KOPT-K1 (cell line): Measurements from ENCODE around the gene PRMT7.

ENCODE experiments used
- H3K27ac ChIP-seq: fragments of 200-600 bp; sonication (generic); 2 replicates; pipeline ENCODE4 v1.5.1; 2016; ENCODE audit warnings: antibody characterized with exemption, mild to moderate bottlenecking, low read depth, low read length; ENCODE audit not compliant: poor library complexity, severe bottlenecking
- H3K36me3 ChIP-seq: fragments of 200-600 bp; sonication (generic); 2 replicates; pipeline ENCODE4 v1.5.1; 2017; ENCODE audit warnings: antibody characterized with exemption, mild to moderate bottlenecking, low read length, moderate library complexity; ENCODE audit not compliant: insufficient read depth
- H3K9me3 ChIP-seq: fragments of 200-600 bp; sonication (generic); 2 replicates; pipeline ENCODE4 v1.5.1; 2017; ENCODE audit warnings: antibody characterized with exemption, low read length, mild to moderate bottlenecking; ENCODE audit not compliant: insufficient read depth, poor library complexity, severe bottlenecking

Gene PRMT7

GRCh38 chr16:68357923-68358322 is 47.1 kb downstream of the PRMT7 start:
- H3K27ac ChIP-seq, result no peak overlapping the region
- no peaks in the 10 kb centered on the region for H3K9me3 ChIP-seq
- H3K36me3 ChIP-seq, result peaks cover 70% of the 10 kb centered on the region

- no peak overlapping the region for H3K27ac ChIP-seq
- H3K36me3 ChIP-seq, result peaks cover 59% of the 10 kb centered on the region
Observed at GRCh38 chr16:68358951-68359350, 48.1 kb downstream of the PRMT7 start.

GRCh38 chr16:68359398-68360191 is 48.8 kb downstream of the PRMT7 start:
- peaks cover 53% of the 10 kb centered on the region for H3K36me3 ChIP-seq
- H3K27ac ChIP-seq, result no peak overlapping the region
- H3K9me3 ChIP-seq, result no peaks in the 10 kb centered on the region

More at GRCh38 chr16:68358951-68359350, 48.1 kb downstream of the PRMT7 start:
- no peaks in the 10 kb centered on the region for H3K9me3 ChIP-seq

- H3K27ac ChIP-seq, result no peak overlapping the region
- no peaks in the 10 kb centered on the region for H3K9me3 ChIP-seq
- H3K36me3 ChIP-seq, result peaks cover 44% of the 10 kb centered on the region
Observed at GRCh38 chr16:68360547-68360946, 49.7 kb downstream of the PRMT7 start.

DNA sequence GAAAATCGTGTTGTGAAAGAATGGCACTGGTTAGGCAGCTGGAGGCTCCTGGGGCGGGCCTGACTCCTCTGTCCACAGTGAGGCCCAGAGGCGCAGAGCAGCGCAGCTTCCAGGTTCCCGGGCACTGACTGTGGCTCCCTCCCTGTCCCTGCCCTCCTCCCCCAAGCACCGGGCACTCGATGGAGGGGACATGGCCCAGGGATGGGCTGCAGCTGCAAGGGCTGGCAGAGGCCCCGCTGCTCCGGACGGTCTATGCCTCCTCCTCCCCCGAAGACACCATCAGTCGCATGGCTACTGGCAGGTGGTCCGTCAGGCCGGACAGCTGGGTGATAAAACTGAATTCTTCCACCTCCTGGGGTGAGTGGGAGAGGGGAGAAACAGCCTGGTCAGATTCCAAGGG is 50.1 kb downstream of the PRMT7 start:
- Histone ChIP-seq H3K9me3 (no peaks in the 10 kb centered on the region), H3K36me3 (peaks cover 39% of the 10 kb centered on the region), H3K27ac (no peak overlapping the region)

DNA sequence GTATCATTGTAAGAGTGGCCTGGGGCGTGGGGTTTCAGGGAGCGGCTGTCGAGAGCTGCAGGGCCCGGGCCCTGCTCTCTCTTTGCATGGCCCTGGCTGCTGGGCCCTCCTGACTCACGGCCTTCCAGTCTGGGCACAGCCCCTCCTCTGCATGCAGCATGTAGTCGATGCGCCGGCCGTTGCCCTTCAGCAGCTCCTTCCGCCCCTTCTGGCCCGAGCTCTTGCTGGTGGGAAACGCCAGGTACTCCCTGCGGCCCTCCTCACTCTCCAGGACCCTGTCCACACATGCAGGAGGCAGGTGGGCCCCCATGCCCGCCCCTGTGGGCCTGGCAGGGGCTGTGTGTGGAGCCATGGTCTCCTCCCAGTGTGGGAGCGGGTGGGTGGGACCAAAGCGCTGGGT is 50.7 kb downstream of the PRMT7 start:
- H3K9me3 ChIP-seq, result no peaks in the 10 kb centered on the region
- H3K27ac ChIP-seq, result no peak overlapping the region
- peaks cover 39% of the 10 kb centered on the region for H3K36me3 ChIP-seq

GRCh38 chr16:68362262-68362913 is 51.6 kb downstream of the PRMT7 start:
- H3K36me3 ChIP-seq, result peaks cover 30% of the 10 kb centered on the region
- H3K27ac ChIP-seq, result no peak overlapping the region
- no peaks in the 10 kb centered on the region for H3K9me3 ChIP-seq

DNA sequence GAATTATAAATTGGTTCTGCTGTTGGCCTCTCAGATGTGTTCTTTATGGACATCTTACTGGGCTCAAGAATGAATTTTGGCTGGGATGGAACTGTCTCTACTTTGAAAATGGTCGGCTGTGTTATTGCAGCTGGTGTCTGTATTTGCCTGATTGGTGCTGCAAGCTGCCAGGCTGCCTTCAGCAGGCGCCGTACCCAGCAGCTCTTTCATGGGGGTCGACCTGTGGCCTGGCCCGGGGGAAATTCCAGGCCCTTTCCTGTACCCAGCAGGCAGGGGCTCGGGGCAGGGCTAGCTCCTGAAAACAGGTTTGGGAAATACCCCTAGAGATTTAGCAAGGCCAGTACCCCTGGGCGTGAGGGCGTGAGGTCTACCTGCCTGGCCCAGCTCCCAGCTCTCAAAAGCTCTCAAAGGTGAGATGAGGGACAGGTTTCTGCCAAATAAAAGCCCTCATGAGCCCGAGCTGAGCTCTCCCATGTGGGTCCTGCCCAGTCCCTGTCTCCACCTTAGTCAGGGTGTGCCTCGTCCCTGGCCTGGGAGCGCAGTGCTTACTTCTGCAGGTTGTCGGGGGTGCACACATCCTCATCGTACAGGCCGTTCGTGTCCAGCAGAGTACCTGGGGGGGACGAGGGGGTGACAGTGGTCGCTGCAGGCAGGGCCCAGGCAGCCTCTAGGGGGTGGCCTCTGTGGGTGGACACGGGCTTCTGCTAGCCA is 52.3 kb downstream of the PRMT7 start:
- Histone ChIP-seq H3K36me3 (peaks cover 23% of the 10 kb centered on the region), H3K27ac (no peak overlapping the region), H3K9me3 (no peaks in the 10 kb centered on the region)

DNA sequence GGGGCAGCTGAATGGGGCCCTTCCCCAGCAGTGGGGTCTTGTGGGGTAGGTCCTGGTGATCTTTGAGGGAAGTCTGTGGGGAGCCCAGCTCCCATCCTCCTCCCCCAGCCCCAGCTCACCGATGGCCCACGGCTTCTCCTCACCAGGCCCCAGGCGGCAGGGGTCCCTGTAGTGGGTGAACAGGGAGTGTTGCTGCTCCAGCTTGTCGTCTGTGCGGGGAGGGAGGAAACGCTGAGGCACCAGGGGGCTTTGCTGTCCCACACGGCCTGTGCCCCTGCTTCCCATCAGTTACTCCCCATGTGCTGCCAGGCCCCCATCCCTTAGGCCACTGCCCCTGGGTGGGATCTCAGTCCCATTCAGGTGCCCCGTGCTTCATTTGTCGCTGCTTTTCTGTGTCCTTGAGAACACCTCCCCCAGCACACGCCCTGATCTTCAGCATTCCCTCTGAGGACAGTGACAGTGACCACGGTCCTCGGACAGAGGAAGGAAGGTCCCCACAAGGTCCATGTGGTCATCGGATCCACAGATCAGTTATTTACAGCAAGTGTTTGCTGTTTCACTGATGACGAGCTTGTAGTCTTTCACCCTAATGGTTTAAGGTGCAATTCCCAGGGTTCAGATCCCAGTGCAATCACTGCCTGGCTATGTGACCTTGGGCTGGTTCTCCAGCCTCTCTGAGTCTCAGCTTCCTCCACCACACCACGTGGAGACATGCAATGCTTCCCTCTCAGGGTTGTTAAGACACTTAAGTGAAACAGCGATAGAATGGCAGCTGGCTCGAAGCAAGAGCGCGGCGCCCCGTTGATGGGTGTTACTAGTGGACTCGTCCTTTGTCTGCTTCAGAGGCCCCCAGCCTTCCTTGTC is 53.1 kb downstream of the PRMT7 start:
- Histone ChIP-seq H3K27ac (no peak overlapping the region), H3K9me3 (no peaks in the 10 kb centered on the region), H3K36me3 (peaks cover 15% of the 10 kb centered on the region)

GRCh38 chr16:68364561-68364998 is 53.8 kb downstream of the PRMT7 start:
- H3K27ac ChIP-seq, result no peak overlapping the region
- H3K36me3 ChIP-seq, result peaks cover 8% of the 10 kb centered on the region

DNA sequence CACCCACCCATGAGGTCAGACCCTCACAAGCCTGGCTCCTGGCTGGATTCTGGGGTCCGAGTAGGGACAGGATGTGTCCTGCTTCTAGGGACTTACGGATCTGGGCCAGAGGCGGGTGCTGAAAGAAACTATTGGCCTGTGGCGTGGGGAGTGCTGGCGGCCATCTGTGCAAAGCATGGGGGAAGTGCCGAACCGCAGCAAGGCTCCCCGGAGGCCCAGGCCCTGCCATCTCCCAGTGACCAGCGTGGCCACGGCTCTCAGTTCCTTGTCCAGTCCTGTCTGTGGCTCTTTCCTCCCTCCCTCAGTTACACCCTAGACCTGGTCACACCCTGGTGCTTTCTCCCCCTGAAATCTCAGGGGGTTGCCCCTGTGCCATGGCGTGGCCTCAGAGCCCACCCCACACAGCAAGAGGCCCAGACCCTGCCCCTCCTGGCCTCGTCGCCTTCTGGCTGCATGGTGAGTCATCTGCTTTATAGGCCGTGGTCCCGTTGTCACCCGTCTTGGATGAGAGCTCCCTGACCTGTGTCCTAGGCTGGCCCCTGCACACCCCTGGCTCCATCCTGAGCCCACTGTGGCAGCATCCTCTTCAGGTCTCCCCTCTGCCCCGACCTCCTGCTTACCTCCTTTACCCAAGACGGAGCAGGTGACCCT is 54.5 kb downstream of the PRMT7 start:
- H3K9me3 ChIP-seq, result no peaks in the 10 kb centered on the region
- peaks cover 3% of the 10 kb centered on the region; the same call in 1 of the 2 replicates for H3K36me3 ChIP-seq

More at GRCh38 chr16:68364561-68364998, 53.8 kb downstream of the PRMT7 start:
- H3K9me3 ChIP-seq, result no peaks in the 10 kb centered on the region

DNA sequence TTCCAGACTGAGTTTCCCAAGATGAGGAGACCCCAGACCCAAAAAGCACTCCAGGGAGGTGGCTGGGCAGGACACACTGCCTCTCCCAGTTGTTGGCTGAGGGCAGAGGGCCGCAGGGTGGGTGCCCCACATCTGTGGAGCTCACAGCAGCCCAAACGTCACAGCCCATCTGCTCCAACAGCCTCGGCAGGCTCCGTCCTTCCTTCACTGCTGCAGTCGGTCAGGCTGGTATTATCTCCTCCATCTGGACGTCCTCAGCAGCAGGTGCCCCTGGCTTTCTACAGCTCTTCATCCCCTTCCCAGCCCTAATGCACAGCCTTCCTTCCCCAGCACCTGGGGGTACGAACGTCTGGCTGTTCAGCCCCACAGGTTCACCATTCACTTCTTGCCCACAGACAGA is 55.2 kb downstream of the PRMT7 start:
- Histone ChIP-seq H3K27ac (no peak overlapping the region), H3K9me3 (no peaks in the 10 kb centered on the region), H3K36me3 (no peaks in the 10 kb centered on the region)

More for the DNA sequence above, 54.5 kb downstream of the PRMT7 start:
- H3K27ac ChIP-seq, result no peak overlapping the region

GRCh38 chr16:68367030-68367429 is 56.2 kb downstream of the PRMT7 start:
- Histone ChIP-seq H3K27ac (no peak overlapping the region), H3K36me3 (no peaks in the 10 kb centered on the region), H3K9me3 (no peaks in the 10 kb centered on the region)

GRCh38 chr16:68367440-68367839 is 56.6 kb downstream of the PRMT7 start:
- Histone ChIP-seq H3K27ac (no peak overlapping the region), H3K36me3 (no peaks in the 10 kb centered on the region), H3K9me3 (no peaks in the 10 kb centered on the region)
